ENCODE measurements around the gene SLC2A9. TPM values are rescaled to one million over a fixed set of nuclear protein-coding genes. Genes with fewer than 3 reads are reported as not detected.

SLC2A9 gene
- total RNA-seq, 1 donor from 2014 or later = 8.2 TPM

DNA sequence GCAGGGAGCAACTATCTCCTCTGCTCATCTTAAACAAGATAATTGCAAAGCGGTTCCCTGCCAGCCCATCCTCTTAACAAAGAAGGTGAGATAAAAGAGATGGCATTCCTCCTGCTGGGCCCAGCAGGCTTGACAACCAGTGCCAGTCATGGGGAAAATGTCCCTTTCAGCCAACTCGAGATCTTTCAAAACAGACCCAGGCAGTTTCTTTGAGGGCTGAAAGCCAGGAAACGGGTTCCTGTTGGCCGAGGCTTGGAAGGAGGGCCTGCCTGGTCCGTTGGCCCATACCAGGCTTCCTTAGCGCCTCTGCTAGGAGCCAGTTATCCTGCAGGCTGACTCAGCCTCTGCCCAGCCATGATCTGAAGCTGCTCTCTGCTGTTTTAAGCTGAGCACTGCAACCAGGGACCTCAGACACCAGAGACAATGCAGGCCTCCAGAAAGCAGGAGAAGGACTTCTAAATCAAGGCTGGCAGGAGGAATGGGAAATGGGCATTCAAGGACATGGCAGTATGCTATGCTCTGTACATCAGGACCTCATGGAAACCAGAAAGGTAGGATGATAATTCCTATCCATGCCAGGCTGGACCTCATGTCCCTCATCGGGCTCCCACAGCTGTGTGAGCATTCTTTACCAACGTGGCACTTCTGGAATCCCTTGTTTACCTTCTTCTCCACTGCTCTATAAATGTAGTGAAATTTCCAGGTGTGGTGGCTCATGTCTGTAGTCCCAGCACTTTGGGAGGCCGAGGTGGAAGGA, 42.4 kb upstream of the SLC2A9 start:
- peaks cover 18% of the 10 kb centered on the region for H3K4me1 ChIP-seq
- no peaks in the 10 kb centered on the region for H3K9me3 ChIP-seq (replicated peaks)
- DNase-seq = peak; percentile 56
- peak overlapping the region; percentile 54 for H3K27ac ChIP-seq (replicated peaks)
- H3K4me3 ChIP-seq = no peak overlapping the region
- TF ChIP-seq CTCF (IDR thresholded peaks at IDR 0.05; ENCODE audit: borderline replicate concordance) = peak; percentile 87
- intact Hi-C loops (cut with micrococcal nuclease) = loop anchor here (5.0 kb wide), 1 partner anchor 301 kb away; no protein-coding TSS in a partner anchor
- H3K27me3 ChIP-seq (ENCODE audit: low read depth) = no peaks in the 10 kb centered on the region
- H3K36me3 ChIP-seq = peaks cover 17% of the 10 kb centered on the region

DNA sequence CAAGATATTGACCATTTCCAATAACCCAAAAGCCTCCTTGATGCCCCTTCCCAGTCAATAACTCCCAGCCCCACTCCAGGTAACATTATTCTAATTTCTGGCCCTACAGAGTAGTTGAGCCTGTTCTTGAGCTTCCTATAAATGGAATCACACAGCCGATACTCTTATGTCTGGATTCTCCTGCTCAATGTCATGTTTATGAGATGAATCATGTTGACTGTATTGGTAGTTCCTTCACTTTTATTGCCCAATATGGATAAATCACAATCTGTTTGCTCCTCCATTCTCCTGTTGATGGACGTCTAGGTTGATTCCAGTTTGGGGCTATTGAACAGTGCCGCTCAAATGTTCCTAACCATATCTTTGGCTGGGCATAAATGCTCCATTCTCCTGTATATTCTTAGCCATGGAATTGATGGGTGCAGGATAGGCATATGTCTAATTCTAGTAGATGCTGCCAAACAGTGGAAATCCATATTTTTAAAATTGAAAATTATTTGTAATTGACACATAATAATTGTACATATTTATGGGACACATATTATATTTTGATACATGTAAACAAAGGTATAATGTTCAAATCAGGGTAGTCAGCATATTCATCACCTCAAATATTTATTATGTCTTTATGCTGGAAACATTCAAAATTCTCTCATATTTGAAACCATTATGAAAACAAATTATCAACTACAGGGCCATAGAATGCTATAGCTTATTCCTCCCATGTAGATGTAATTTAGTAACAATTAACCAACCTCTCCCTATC, 40.5 kb upstream of the SLC2A9 start:
- Histone ChIP-seq H3K36me3 (no peaks in the 10 kb centered on the region), H3K4me1 (peaks cover 27% of the 10 kb centered on the region), H3K9me3 (replicated peaks) (no peaks in the 10 kb centered on the region), H3K27me3 (ENCODE audit: low read depth) (no peaks in the 10 kb centered on the region), H3K27ac (replicated peaks) (no peak overlapping the region), H3K4me3 (no peak overlapping the region)
- TF ChIP-seq CTCF (IDR thresholded peaks at IDR 0.05; ENCODE audit: borderline replicate concordance) = no peak
- no peak for DNase-seq
- intact Hi-C loops (cut with micrococcal nuclease) = loop anchor here (5.0 kb wide), 1 partner anchor 300 kb away; no protein-coding TSS in a partner anchor

- no peak for DNase-seq
- Histone ChIP-seq H3K4me3 (no peak overlapping the region), H3K36me3 (no peaks in the 10 kb centered on the region), H3K27me3 (ENCODE audit: low read depth) (no peaks in the 10 kb centered on the region), H3K27ac (replicated peaks) (peak overlapping the region; percentile 9), H3K4me1 (peaks cover 32% of the 10 kb centered on the region), H3K9me3 (replicated peaks) (no peaks in the 10 kb centered on the region)
- no peak for TF ChIP-seq CTCF (IDR thresholded peaks at IDR 0.05; ENCODE audit: borderline replicate concordance)
- intact Hi-C loops (cut with micrococcal nuclease) = no loop called here
These were observed 37.1 kb upstream of the SLC2A9 start for GRCh38 chr4:10058371-10058770.

DNA sequence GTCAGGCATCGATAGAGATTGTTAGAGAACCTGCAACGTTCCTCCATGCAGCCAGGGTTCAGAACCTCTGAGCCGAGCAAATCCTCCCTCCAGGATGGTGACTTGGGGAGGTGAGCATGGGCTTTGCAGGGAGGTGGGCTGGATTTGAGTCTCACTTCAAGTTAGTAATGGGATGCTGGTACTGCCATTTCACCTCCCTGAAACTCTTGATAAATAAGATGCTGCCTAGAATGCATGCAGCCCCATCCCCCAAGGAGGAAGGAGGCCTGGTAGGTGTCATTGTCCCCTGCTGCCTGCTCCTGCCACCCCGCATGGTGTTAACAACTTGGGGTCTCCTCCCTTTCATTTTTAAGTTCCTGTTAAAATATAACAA, 35.7 kb upstream of the SLC2A9 start:
- Histone ChIP-seq H3K4me1 (peaks cover 24% of the 10 kb centered on the region), H3K36me3 (no peaks in the 10 kb centered on the region), H3K9me3 (replicated peaks) (no peaks in the 10 kb centered on the region), H3K27me3 (ENCODE audit: low read depth) (no peaks in the 10 kb centered on the region), H3K4me3 (no peak overlapping the region), H3K27ac (replicated peaks) (peak overlapping the region; percentile 44)
- DNase-seq = no peak
- TF ChIP-seq CTCF (IDR thresholded peaks at IDR 0.05; ENCODE audit: borderline replicate concordance) = no peak
- intact Hi-C loops (cut with micrococcal nuclease) = no loop called here

- Histone ChIP-seq H3K36me3 (no peaks in the 10 kb centered on the region), H3K27me3 (ENCODE audit: low read depth) (no peaks in the 10 kb centered on the region), H3K4me3 (no peak overlapping the region), H3K4me1 (peaks cover 24% of the 10 kb centered on the region), H3K27ac (replicated peaks) (peak overlapping the region; percentile 44), H3K9me3 (replicated peaks) (no peaks in the 10 kb centered on the region)
- TF ChIP-seq CTCF (IDR thresholded peaks at IDR 0.05; ENCODE audit: borderline replicate concordance) = no peak
- intact Hi-C loops (cut with micrococcal nuclease) = no loop called here
- DNase-seq = no peak
These were observed 35.2 kb upstream of the SLC2A9 start for GRCh38 chr4:10056334-10057022.
